ENCODE measurements around the gene CREB5.
"Not testable (repeated sequence)": the region's sequence is repeated elsewhere in the genome, so short reads cannot be mapped to it uniquely, and the experiment has no call there.

The CREB5 gene

DNA sequence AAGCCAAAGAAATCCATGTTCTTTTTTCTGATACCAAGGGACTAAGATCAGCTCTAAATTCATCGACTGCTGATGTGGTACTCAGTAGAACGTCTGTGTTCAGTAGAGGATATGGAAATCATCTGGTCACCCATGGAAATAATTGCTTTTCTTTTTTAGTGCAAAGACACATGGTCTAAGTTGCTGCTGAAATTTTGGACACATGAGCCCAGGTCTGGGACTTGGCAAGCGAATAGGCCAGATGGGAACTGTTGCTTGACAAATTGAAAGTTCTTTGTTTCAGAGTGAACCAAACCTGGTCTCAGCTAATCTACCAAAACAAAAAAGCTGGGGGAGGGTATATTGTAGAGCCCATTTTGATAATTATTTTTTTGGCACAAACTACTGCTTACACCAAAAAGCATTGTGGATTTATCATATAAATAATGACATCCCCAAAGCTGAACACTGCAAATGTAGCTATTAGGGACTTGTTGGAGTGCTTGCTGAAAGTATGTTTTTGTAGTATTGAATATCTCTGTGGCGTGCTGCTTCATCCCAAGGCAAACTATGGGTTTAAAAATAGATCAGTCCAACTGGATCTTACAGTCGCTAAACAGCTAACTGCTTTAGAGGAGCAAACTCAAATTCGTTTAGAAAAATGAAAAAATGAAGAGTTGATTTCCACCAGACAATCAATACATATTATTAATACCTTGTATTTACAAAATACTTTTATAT is 401.1 kb downstream of the CREB5 start:
- no peak for DNase-seq (ENCODE audit: low read depth in 2 of 2)

DNA sequence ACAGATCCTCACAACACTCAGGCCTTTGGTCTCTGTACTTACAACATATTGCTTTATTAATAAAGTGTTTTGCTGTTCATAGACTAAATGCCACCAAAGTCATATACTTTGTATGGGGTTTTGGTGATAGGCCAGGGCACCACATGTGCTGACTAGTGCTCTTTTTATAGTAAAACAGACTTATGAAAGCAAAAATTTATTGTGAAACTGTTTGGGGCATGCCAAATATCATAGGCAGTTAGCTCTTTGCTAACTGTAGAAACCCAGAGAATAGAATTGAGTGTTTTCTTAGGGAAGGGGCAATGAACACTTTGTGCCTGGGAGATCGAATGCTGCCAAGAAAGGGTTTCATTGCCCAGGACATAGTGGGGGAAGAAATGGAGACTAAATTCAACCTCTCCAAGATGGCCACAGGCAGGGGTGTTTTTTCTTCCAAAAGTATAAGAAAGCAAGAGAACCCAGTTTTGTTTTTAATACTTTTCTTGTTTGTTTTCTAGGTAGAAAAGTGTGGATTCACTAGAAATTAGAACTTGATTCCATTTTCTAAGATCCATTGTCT is 403.1 kb downstream of the CREB5 start:
- DNase-seq (ENCODE audit: low read depth in 2 of 2), result no peak

DNA sequence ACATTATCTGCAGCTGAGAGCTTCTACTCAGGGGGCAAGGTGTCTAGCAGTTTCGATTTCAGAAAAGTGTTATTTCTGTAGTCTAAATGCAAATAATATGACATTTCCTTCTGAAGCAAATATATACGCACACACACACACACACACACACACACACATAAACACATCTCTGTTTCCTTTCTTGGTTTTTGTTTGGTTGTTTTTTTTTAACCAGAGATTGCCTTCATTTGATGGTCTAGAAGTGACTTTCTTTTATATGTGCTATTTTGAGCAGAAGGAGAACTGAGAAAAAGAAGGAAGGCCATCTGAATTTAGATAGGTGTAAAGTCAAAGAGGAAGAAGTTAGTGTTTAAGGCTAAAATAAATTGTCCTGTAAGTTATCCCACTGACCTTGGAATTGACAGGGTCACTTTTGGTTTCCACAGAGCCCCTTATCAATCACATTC is 403.6 kb downstream of the CREB5 start:
- no peak for DNase-seq (ENCODE audit: low read depth in 2 of 2)

DNA sequence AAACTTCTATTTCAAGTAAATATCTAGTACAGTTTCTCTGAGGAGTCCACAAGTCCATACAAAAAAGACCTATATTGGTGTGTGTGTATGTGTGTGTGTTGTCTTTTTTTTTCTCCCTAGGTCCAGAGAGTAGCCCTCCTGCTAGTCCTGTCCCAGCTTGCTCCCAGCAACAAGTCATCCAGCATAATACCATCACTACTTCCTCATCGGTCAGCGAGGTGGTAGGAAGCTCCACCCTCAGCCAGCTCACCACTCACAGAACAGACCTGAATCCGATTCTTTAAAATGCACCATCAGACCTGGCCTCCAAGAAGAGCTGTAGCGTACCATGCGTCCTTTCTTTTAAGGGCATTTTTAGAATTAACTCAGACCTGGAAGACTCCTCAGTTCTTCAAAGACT is 406.7 kb downstream of the CREB5 start:
- DNase-seq (ENCODE audit: low read depth in 2 of 2), result no peak

DNA sequence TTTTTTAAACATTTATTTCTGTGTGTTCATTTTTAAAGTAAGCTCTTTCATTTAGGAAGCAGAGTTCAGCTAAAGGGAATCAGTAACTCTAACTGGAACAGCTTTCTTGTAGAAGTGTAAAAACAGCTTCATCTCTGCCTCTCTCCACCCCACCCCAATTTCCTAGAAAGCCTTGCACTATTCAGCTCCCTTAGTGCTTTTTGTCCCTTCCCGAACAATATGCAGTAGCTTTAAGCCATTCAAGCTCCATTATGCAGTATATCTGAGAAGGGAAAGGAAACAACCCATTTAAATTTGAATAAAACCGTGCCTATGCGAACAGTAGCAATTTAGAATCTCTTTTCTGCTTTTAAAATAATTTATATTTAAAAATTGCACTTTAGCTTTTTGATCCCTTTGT is 411.3 kb downstream of the CREB5 start:
- no peak for DNase-seq (ENCODE audit: low read depth in 2 of 2)

DNA sequence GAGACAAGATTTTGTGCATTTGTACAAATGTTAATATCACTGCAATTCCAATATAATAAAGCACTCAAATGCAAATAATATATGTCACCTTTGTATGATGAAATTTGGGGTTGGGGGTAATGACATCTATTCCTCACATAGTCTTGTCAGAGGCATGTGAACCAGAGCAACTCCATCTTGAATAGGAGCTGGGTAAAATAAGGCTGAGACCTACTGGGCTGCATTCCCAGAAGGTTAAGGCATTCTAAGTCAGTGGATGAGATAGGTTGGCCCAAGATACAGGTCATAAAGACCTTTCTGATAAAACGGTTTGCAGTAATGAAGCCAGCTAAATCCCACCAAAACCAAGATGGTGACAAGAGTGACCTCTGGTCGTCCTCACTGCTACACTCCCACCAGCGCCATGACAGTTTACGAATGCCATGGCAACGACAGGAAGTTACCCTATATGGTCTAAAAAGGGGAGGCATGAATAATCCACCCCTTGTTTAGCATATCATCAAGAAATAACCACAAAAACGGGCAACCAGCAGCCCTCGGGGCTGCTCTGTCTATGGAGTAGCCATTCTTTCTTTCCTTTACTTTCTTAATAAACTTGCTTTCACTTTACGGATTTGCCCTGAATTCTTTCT is 413.6 kb downstream of the CREB5 start:
- DNase-seq (ENCODE audit: low read depth in 2 of 2), result not testable (repeated sequence)

DNA sequence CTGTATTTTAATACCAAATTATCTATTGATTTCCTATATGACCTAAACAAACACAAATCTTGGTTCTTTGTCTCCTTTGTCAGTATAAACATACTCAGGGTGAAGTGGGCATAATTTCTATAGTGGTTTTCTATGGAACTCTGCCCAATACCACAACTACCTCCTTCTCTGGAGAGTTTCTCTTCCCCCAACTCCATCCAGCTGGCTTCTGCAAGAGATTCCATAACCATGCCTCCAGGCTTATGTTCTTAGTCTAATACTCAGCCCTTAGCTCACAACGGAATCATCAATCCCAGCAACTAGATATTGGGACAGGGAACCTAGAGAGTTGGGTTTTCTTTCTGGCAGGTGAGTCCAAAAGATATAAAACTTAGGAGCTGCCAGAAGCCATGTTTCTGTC is 418.5 kb downstream of the CREB5 start:
- no peak for DNase-seq (ENCODE audit: low read depth in 2 of 2)

DNA sequence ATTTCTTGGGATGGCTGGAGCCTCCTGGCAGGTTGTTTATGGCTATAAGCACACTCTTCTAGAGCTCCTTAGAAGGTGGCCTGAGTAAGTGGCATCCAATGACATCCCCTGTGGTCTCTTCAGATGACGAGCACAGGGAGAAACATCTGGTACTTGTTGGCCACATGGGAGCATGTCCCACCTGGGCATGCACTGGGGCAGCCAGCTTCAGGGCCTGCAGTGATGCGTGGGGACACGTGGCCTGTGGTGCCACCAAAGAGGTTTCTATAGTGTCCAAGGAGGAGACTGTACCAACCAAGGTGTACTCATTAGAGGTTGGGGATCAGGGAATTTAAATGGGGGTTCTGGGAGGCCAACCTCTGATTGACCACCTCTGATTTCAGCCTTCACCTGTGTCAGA is 420.4 kb downstream of the CREB5 start:
- DNase-seq (ENCODE audit: low read depth in 2 of 2), result no peak

DNA sequence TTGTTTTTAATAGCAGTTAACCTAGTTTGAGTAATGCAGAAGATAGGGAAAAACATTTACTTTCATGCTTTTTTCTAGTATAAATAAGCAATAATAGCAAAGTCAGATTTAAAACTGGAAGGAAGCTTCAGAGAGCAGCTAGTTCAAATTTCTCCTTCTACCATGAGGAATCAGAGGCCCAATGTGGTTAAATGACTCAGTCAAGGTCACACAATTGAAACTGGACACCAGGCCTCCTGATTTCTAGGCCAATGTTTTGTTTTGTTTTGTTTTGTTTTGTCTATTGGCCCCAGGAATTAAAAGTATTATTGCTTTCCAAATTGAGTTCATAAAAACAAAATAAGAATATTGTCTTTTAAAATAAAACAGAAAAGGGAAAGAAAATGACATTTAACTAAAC is 423.5 kb downstream of the CREB5 start:
- DNase-seq (ENCODE audit: low read depth in 2 of 2), result no peak

DNA sequence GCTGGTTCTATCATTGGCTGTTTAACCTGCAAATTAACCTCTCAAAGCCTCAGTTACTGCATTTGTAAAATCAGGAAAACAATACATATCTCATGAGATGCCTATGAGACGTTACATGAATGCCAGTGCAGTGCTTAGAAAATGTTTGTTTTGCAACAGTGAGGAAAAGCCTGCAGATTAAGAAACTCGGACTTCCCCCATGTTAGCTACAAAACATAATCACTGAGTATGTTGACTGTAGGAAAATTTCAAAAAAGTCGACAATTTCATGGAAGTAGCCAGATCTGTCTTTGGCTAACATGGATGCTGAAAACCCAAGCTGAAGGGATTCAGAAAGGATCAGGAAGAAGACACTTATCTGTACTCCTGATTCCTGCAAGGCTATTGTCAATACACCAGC is 424.4 kb downstream of the CREB5 start:
- DNase-seq (ENCODE audit: low read depth in 2 of 2), result no peak

DNA sequence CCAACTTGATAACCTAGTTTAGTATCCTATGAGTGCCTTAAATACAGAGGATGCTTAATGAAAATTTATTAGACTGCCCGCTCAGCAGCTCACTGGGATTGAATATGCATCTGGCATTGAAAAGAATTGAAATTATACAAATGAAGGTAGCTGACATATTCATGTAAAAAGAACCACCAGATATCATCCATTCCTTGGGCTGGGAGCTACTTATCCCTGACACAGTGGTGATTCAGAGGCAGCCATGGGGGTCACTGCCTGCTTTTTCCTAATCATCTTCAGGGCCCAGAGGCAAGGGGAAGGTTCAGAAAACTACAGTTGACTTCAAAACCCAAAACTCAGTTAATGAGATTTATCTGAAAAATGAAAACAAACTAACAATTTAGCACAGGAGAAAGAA is 424.9 kb downstream of the CREB5 start:
- no peak for DNase-seq (ENCODE audit: low read depth in 2 of 2)

DNA sequence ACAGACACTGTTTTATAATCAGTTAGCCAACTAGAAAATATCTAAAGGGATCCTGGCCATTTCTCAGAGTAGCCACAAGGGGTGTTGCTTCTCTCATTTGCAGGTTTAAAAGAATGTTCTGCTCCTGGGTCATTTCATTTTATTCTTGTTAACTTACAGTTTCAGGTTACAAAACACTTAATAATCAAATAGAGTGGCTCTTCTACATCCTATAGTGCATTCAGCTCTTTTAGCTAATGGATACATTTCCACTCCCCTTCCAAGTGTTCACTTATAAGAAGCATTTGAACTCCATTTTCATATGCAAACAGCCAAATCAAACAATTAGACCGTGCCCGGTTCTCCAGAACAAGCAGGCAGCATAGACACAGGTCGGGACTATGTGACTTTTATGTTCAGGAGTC is 428.3 kb downstream of the CREB5 start:
- no peak for DNase-seq (ENCODE audit: low read depth in 2 of 2)

DNA sequence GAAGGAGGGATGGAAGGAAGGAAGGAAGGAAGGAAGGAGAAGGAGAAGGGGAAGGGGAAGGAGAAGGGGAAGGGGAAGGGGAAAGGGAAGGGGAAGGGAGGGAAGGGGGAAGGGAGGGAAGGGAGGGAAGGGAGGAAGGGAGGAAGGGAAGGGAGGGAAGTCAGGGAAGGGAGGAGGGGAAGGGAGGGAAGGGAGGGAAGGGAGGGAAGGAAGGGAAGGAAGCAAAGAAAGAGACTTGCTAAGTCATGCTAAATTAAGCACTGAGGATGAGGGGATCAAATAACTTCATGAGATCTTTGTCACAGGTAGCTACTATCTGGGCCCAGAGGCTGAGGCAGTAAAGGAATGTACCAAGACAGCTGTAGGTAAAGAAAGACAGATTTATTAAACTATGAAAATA is 429.4 kb downstream of the CREB5 start:
- DNase-seq (ENCODE audit: low read depth in 2 of 2), result no peak

DNA sequence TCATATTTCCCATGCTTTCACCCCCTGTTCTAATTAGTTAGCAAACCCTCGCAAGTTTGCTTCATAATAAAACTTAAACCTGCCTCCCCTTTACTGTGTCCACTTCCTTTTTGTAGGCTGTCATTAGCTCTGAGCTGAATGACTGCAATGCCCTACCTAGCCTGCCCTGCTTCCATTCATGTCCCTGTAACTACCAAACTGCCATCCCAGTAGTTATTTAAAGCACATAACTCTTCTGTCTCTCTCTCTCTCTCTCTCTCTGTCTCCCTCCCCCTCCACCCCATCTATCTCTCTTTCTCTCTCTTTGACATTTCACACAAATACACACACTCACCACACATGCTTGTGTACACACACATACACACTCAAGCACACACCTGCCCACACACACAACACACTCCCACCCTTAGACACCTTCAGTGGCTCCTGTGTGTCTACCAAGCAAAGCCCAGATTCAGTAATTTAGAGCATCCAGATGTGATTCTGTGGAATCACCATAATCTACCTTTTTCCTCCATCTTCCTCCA is 430.5 kb downstream of the CREB5 start:
- no peak for DNase-seq (ENCODE audit: low read depth in 2 of 2)

DNA sequence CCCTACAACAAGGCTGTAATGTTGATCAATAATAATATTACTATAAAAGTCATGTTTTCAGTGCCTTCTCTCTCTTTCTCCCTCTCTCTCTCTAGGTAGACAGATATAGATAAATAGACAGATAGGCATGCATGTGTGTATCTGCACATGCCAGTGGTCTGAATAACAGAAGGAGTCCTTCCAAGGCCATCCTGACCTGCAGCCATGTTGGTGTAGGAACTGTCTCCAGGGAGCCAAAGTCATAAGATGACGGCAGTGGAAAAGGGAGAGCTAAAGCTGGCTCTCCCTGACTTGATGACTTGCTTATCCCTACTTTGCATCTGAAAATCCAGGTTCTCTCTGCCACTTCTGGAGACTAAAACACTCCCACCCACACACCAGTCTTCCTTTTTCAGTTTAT is 432.8 kb downstream of the CREB5 start:
- no peak for DNase-seq (ENCODE audit: low read depth in 2 of 2)

DNA sequence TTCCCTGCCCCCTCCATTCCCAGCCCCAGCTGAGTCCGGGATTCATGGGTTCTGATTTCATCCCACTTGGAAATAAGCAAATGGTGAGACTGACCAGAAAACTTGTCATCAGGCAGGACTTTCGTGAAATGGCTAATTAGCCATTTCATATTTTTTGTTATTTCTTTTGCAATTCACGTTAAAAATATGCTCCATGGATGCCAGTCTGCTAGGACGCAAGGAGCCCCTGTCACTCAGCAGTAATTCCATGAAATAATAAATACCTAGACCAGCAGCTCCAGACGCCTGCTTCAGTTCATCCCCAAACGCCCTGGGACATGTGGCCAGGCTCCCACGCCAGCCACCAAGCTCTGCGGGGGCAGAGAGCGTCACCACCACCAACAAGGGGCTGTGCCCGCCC is 434.9 kb downstream of the CREB5 start:
- no peak for DNase-seq (ENCODE audit: low read depth in 2 of 2)

DNA sequence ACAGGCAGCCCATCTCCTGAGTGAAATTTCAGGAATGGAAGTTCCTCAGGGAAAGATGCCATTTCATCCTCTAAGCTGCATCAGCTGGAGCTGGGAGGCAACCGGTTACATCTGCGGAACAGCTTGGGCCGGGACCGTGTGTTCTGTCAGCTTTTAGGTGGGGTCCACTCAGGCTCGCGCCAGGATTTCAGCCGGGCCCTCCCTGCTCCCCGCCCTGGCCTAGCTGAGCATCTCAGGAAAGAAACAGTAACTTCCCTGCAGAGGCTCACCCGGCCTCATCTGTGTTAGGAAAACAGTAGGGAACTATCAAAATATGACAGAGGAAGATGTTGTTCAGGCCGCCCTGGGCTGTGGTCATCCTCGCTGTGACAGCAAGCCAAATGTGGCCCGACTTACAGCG is 435.4 kb downstream of the CREB5 start:
- no peak for DNase-seq (ENCODE audit: low read depth in 2 of 2)

DNA sequence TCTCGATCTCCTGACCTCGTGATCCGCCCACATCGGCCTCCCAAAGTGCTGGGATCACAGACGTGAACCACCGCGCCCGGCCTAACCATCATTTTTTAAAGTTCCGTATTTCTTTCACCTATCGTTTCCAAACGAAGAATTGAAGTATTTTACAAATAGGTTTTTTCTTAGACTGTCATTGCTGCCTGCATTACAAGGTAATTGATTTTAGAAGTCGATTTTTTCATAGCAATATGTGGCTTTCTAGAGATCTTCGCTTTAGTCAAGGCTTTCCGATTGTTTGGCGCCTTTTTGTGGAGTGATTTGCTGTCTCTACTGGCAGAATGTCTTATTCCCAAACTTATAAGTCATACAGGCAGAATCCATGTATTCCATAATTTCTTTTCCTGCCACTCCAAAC is 436.6 kb downstream of the CREB5 start:
- no peak for DNase-seq (ENCODE audit: low read depth in 2 of 2)

DNA sequence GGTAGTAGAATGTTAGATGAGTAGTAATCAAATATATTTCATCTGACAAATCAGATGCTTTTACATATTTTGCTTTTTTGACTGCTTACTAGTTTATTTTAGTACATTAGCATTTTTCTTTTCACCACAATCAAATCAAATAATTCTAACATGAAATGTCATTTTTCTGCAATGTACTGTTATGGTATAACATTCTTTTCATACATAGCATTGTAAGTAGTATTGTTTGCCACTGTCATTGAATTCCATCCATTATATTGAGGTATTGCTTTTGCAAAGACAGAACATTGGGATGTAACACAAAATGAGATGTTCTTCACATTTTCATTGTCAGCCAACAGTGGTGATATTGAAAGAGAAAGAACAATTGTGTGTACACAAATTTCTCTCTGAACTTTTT is 438.4 kb downstream of the CREB5 start:
- no peak for DNase-seq (ENCODE audit: low read depth in 2 of 2)

DNA sequence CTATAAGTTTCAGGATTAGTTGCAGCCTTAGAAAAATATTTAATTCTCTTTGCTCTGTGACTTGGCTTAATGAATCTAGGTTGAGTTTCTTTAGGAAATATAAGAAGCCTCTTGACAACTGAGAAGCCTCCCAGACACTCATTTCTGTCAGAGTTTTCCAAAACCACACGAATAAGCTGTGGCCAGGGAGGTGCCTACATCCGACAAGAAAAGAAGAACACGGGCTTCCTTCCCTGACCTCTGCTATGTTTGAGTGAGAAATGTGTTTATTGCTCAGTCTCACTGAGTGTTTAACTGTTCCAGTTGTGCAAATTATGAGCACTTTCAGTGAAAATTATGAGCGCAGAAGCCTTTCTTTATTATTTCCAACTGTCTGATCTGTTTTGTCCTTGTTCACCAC is 440.8 kb downstream of the CREB5 start:
- DNase-seq (ENCODE audit: low read depth in 2 of 2), result no peak

DNA sequence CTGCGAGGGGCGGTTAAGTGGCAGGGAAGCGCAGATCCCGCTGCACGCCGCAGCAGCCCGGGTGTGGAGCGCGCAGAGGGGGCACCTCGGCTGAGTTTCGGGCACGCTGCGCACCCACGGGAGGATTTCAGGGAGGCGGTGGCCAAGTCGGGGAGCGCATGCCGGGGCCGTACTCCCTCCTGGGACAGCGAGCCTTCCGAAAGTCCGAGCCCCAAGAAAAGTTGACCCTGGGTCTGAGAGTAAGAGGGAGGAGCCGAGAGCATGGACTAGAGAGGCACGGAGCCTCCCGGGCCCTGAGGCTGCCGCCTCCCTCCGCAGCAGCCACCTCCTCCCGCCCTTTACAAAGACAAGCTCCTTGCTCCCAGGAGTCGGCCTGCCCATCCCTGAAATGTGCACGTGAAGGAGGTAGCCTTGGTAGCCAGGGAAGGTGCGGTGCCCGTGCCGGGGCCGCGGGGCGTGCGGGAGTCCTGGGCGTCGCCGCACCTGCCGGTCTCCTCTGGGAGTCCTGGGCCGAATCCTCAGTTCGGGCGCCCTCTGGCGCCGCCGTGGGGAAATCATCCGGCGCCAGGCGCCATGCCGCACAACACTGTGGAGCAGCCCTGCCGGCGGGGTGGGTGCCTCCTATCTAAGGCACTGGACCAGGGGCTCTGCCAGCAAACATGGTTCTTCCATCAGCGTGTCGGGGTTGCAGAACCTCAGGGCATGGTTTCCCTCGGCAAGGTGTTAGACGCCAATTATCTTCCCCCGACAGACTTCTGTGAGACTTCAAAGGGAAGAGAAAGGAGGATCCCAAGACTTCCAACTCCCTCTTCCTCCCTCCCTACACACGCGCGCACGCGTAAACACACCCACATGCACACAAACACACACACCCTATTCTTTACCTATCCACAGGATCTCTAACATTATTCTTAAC is 441.8 kb downstream of the CREB5 start:
- peak; percentile 58 to 65 for DNase-seq (ENCODE audit: low read depth in 2 of 2)

DNA sequence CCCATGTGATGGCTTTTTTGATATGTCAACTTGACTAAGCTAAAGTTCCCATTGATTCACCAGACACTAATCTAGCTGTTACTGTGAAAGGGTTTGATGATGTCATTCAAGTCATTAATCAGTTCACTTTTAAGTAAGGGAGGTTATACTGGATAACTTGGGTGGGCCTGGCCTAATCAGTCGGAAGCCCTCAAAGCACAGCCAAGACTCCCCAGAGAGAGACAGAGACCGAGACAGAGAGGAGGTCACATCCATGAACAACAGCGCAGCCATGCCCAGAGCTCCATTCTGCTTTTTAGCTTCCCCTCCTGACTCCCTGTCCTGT is 442.4 kb downstream of the CREB5 start:
- no peak for DNase-seq (ENCODE audit: low read depth in 2 of 2)

All from stimulated activated CD4-positive, alpha-beta T cell treated with anti-CD3 and anti-CD28 coated beads, Interleukin-4, amount 100 ng/mL, for 48 hours (primary cell).